Fibroblast of peridontal ligament (primary cell): ENCODE results near the gene USP54.

Source experiments
- DNase-seq: peaks from one replicate; pipeline ENCODE4 v3.0.0-alpha.2; 2010; ENCODE audit errors: extremely low read depth

USP54 gene

DNA sequence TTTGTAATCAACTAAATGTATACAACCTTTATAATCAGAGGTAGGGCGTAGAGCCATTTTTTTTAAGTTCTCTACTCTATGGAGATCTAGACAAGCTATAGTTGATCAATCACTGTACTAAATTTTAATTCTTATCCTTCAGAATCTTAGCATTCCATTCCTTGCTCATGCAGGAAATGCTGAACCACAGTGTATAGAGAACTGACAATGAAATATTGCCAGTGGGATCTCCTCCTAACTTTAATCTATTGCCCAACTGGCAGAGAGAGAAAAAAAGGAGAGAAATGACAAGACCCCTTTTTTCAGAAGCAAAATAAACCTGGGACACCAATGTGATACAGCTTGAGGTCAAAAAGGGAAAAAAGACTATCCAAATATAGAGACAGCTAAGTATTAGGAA is 68.9 kb downstream of the USP54 start:
- DNase-seq, result no peak

DNA sequence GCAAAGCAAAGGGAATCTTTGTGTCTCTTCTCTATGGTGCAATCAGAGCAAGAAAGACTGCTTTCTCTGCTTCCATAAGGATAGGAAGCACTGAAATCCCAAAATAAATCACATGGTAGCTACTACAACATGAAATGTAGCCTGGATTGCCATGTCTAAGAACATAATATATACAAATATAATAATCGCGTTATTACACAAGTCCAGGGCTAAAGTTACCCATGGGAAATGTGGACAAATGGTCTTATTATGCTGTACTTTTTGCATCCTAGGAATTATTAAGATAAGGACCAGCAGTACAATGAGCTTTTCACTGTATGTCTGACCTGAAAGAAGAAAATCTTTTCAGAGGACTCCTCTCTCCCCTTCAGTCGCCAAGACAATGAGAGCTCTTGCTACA is 71.8 kb downstream of the USP54 start:
- no peak for DNase-seq

DNA sequence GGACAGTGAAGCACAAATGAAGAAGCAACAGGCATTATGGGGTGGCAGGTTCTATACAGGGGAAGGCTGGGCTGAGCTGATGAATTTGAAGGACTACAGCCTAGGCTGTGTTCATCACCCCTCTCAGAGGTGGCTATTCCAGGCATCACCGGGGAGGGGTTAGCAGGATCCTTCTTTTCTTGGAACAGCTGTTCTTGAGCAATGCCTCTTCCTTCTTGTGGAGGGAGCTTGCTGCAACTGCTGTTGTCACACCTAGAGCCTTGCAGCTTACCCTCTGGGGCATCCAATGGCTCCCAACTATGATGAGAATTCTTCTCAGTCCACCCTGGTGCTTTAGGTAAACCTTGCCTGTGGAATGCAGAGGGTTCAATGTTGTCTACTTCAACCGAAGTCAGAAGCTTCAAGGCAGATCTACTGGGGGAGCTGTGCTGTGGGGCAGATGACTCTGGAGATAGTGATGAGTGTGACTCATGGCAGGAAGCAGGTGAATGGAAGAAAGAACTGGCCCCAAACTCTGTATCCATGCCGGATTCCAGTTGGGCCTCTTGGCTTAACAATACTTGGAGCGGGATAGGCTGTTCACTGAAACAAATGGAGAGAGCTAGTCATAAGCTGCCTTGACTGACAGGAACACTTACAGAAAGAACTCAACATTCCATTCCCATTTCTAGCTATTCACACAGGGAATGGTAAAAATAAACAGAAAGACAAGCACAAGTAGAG is 73.8 kb downstream of the USP54 start:
- no peak for DNase-seq

DNA sequence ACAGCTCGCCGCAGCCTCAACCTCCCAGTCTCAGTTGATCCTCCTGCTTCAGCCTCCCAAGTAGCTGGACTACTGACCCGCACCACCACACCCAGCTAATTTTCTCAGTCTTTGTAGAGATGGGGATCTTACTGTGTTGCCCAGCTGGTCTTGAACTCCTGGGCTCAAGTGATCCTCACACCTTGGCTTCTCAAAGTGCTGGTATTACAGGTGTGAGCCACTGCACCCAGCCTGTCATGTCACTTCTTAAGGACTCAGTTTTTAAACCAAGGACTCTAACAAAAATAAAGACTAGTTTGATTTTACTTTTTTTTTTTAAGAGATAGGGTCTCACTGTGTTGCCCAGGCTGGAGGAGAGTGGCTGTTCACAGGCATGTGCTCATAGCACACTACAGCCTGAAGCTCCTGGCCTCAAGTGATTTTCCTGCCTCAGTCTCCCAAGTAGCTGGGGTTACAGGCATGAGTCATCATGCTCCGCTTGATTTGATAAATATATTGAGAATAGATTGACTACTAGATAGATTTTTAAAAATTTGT is 78.9 kb downstream of the USP54 start:
- no peak for DNase-seq

DNA sequence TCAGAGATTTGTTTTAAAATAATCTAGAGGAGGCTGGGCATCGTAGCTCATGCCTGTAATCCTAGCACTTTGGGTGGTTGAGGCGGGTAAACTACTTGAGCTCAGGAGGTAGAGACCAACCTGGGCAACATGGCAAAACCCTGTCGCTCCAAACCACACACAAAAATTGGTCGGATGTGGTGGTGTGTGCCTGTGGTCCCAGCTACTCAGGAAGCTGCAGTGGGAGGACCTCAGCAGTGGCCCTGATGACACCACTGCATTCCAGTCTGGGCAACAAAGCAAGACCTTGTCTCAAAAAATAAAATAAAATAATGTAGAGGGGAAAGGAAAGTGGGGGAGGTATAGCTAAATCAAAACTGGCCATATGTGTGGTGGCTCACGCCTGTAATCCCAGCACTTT is 81.4 kb downstream of the USP54 start:
- DNase-seq, result no peak

DNA sequence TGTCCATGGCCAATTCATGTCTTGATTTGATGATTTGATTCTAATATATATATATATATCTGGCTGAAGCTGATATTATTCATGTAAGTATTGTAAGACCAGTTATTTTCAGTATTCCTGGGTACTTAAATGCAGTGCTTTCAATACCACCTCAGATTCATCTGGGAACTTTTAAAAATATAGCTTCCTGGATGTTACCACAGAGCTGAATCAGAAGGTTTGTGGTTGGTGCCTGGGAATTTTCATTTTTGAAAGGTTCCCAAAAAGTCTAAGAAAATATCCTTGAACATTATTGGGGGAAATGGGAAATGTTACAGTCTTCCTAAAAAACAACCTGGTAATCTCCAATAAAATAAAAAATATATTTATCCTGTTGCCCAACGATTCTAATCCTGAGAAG is 84.7 kb downstream of the USP54 start:
- DNase-seq, result peak; percentile 72

DNA sequence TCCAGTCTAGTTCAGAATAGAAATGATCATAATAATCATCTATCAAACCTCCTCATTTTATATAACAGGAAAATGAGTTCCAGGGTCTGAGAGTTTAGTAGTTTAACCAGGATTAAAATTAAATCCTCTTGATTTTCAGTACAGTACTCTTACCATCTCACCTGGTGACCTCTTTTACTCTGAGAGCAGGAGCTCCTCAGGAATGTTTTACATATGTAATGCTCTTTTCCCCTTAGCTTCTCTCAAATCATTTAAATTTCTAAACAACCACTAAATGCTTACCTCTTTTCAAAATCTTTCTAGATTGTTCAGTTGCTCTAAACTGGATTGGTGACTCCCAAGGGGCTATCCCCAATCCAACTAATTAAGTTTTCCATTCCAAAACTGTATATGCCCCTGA is 85.1 kb downstream of the USP54 start:
- no peak for DNase-seq

DNA sequence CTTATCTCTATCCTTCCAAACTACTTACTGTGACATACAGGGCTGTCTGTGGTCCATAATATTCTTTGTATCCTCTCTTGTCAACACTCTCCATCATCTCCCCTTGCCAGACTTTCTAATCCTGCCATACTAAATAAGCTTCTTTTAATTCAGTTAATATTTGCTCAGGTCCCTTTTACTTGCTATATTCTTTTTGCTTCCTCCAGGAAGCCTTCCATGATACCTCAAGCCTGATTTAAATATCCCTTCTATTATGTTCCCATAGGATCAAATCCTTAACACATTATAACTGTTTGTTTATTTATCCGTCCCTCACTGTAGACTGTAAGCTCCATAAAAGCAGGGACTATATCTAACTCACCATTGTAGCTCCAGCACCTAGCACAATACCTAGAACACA is 88.1 kb downstream of the USP54 start:
- no peak for DNase-seq

DNA sequence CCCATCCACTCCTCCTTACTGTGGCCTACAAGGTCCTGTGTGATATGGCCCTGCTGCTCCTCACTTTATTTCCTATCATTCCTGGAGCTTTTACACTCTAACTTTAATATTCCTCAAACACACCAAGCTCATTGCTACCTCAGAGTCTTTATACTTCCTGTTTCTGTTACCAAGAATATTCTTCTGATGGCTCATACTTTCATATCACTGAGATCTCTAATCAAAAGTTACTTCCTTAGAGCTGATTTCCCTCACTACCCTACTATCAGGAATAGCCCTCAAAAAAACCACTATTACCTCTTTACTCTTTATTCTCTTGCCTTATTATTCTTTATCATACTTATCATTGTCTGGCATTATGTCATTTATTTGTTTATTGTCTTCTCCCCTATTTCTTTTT is 89.5 kb downstream of the USP54 start:
- no peak for DNase-seq

DNA sequence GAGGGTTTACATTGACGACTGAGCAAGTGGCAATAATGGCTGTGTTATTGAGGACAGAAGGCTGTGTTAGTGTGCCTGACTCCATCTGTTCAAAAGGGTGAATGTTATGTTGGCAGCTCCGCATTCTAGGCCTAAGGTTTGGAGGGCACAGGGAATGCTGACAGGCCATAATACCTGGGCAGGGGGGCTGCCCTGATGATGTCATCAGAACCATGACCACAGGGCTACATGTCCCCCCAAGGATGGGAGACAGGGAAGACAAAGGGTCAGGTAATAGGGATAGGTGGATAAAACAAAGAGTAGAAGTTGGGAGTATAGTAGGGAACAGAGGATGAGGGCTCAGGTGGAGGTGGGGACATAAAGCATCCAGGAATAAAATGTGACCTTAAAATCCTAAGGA is 93.5 kb downstream of the USP54 start:
- no peak for DNase-seq

DNA sequence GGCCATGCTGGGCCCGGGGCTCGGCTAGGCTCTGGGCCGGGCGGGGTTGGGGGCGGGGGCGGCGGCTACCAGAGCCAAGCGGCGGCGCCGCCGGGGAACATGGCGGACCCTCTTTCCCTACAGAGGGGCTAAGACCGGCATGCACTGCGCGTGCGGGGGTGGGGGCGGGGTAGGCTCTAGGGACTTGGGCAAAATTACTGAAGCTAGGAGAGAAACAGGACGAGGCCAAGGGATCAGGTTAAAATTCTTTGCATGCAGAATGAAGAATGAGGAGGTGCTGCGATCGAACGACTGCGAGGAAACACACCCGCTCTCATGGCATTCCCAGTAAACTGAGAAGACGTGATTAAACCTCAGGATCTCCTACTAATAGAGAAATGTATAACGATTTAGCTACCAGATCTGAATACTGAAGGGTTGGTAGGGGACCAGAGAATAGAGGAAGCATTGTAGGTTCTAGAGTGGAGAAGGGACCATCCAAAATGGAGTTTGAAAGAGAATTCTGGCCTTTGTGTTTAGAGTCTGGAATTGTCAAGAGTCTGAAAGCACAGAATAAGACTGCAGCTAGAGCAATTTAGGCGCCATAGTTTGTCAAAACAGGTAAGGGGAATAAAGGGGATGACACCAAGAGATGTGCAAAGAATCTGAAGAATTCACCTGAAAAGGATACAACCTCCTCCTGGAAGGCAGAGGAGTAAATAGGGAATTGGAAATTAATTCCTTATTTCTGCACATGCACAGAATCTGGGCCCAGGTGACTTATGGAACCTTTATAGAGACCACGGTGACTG is 95.1 kb downstream of the USP54 start, which contains the start of gene PPP3CB:
TSS of gene PPP3CB (minus strand) at position 141 of the 791 bp plus-strand sequence. CDS start at position 6, 135 bp downstream.
- peak; percentile 96 for DNase-seq

DNA sequence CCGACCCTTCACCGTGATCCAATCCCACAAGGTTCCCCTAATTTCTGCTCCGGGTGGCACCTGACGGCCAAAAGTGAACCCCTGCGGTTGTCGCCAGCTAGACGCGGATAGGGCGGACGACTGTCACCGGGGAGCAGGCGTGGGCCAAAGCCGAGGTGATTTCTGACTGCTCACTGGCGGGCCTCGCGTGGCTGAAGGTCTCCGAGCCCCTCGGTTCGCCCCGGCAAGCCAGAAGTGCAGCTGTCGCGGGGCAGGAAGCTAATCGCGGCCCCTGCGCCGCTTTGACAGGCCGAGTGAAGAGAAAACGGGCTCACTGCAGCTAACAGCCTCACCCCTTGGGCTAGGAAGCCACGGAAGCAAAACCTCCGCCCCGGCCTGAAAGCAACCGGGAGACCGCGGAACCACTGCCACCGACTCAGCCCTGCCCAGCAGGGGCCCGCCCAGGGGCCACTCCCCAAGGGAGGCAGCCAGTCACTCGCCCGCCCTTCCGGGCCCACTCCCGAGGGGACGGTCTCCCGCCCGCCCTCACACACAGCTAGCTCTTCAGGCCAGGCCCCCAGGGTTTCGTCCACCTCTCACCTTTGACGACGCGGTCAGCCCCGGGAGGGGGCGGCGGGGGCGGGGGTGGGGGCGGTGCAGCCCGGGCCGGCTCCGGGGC is 95.8 kb downstream of the USP54 start:
- DNase-seq, result peak; percentile 64

DNA sequence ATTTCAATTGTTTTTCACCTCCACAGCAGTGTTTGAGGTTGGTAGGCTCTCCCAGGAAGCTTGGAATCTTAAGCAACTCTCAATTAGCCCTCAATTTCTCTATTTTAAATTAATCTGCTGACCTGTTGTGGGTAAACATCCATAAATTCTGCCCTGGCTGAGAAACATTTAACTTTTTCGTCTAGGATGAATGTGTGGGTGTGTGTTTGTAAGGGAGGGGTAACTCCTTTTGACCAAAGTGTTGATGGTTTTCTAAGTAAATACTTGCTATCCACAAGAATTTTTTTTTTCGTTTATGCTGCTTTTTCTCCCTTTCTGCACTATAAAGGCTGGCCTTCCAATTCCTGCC is 96.3 kb downstream of the USP54 start:
- DNase-seq, result peak; percentile 29

DNA sequence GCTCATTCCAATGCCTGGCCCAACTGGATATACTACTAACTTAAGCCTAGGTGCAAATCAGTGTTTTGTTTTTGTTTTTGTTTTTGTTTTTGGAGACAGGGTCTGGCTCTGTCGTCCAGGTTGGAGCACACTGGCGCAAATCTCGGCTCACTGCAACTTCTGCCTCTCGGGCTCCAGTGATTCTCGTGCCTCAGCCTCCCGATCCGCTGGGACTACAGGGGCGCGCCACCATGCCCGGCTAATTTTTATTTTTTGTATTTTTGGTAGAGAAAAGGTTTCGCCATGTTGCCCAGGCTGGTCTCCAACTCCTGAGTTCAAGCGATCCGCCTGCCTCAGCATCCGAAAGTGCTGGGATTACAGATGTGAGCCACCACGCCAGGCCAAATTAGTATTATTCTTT is 96.9 kb downstream of the USP54 start:
- no peak for DNase-seq

DNA sequence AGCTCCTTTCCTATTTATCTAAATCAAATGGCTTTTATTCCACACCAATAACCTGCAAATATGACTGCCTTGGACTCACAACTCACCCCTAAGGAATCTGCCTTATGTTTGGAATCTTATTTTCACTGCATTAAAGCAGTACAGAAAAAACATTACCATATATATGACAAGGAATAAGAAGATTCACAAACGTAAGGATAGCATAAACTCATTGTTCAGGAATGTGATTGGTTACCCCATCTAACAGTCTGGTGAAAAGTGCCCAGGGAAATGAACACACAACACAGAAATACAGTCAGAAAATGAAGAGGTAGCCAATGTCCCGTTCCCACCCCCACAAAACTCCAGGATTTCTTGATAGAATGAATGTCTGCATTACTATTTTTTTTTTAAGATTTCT is 97.4 kb downstream of the USP54 start:
- DNase-seq, result peak; percentile 52

DNA sequence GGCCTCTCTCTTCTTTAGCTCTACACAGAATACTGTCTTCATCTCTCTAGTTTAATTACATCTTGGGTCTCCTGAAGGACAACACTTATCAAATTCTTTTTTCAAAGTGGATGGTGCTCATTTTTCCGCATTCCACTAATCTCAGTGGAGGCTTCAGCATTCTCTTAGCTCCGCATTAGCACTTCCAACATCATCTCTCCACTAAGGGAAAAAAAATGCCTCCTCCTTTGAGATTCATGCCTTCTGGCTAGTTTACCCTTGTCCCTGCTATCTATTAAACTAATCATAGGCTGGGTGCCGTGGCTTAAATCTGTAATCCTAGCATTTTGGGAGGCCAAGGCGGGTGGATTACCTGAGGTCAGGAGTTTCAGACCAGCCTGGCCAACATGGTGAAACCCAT is 104.5 kb downstream of the USP54 start:
- no peak for DNase-seq

DNA sequence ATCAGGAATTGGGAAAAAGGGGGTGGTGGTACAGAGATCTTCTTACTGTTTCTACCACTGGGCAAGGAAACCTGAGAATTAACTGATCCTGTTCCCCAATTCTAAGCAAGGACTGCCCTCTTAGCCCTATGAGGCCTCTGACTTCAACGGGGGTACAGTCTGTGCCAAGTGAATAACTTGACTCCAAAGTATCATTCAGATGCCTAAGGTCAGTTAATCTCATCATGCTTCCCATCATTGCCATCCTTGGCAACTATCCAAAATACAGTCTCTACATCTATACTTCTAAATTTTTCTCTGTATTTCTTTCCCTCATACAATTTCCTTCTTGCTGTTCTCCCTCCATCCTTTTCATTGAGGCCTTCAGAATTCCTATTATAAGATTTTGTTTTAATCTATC is 105.8 kb downstream of the USP54 start:
- DNase-seq, result no peak

DNA sequence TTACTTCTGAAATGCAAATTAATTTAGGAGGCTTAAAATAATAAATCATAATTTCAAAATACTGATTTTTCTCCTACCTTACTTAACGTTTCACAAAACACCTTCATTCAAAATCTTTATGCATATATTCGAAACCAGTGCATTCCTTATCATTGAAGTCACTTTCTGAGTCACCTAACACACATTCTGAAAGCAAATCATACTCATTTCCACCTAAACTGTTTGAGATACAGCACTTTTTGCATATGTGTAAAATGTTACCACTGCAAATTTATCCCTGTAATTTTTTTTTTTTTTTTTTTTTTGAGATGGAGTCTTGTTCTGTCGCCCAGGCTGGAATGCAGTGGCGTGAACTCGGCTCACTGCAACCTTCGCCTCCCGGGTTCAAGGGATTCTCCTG is 111.0 kb downstream of the USP54 start:
- DNase-seq, result peak; percentile 36

DNA sequence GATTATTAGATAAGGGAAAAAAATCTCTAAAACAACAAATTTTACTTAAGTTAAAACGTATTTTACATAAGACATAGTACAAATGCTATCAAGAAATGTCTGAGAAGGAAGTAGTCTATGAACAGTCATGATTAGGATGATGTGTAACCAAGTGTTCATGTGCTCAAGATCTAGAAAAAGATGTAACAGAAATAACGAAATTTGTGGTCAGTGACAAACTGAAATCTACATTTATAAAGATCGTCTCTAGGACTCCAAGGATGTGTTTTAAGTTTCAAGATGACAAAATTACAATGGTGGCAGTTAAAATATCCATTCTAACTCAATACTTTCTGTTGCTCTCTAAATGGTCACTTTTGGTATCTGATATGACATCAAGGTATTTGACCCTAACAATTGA is 112.5 kb downstream of the USP54 start:
- DNase-seq, result no peak

DNA sequence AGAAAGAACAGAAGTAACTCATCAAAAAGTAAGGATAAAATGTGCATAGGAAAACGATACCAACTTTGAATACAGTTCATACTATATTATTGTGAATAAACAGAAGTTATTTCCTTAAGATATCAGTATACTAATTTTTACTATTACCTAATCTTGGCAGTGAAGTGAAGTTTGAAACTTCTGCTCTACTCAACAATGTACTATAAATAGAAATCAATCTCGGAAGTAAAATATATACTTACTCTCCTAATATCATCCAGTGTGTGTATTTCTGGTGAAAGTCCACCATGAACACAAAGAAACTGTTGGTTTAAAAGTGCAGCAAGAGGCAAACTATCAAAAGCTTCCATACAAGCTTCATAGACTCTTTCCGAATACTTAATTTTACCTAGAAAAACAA is 119.9 kb downstream of the USP54 start:
- DNase-seq, result no peak

DNA sequence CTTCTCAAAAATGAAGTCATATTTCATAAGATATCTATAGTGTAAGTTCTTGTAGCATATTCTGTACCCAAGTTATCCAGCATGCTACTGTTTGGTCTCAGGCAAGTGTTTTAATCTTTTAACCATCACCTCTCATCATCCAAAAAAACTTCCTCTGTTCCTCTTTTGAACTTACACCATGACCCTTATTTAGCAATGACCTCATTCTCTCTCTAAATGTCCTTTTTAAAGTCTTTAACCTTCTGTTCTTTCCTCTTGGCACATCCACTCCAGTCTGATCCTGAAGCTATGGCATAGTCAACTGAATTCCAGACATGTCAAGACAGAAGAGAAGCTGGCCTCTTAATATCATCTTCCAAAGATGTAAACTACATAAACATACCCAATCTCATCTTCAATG is 121.6 kb downstream of the USP54 start:
- no peak for DNase-seq

DNA sequence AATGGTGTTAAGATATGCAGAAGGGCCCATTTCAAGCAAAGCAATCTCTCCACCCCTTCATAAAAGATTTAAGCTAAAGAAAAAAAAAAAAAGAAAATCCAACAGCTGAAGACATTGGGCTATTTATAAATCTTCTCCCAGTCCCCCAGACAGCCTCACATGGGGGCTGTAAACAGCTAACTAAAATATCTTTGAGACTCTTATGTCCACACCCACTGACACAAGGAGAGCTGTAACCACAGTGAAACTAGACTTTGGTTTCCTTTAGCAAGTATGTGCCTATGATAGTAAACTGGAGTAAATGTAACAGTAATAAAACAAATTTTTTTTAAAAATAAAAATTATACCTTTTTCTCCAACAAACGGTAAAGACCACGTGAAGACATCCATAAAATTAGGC is 123.9 kb downstream of the USP54 start:
- no peak for DNase-seq
